Suprapubic skin (tissue), 3 donors: ENCODE data around the gene MLX.

Experiments used
- EP300 ChIP-seq: sonication (generic); formaldehyde crosslinking; IDR thresholded peaks from one replicate; pipeline ENCODE4 v1.6.1; 2017; ENCODE audit warnings: antibody characterized with exemption
- POLR2A ChIP-seq, 2 donors: fragments of 450-650 bp; IDR thresholded peaks; one replicate each; pipeline ENCODE4 v1.6.1; 2017; ENCODE audit warnings: antibody characterized with exemption in 2 of 2, mild to moderate bottlenecking in 2 of 2, moderate library complexity in 2 of 2
- TF ChIP-seq, protein P1 (sequence below), 2 donors: fragments of 200-600 bp in 1 of 2; fragments of 450-650 bp in 1 of 2; sonication (generic) in 1 of 2; IDR thresholded peaks; one replicate each; pipeline ENCODE4 v1.5.1; 2016 to 2019; ENCODE audit warnings: antibody characterized with exemption in 2 of 2, mild to moderate bottlenecking in 1 of 2, moderate library complexity in 1 of 2

DNA sequence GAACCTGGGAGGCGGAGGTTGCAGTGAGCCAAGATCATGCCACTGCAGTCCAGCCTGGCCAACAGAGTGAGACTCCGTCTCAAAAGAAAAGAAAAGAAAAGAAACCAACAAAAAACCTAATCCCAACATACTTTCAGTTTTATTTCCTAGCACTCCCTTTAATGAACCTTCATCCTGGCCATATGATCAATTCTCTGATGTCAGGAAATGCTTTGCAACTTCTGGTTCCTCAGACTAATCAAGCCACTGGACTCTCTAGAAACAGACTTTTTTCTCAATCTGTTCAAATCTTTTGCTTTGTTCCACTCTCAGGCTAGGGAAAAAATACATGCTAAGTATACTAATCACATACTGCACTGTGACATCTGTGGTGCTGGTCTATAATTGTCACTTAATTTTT is 24.0 kb downstream of the MLX start:
- TF ChIP-seq, protein P1, sequence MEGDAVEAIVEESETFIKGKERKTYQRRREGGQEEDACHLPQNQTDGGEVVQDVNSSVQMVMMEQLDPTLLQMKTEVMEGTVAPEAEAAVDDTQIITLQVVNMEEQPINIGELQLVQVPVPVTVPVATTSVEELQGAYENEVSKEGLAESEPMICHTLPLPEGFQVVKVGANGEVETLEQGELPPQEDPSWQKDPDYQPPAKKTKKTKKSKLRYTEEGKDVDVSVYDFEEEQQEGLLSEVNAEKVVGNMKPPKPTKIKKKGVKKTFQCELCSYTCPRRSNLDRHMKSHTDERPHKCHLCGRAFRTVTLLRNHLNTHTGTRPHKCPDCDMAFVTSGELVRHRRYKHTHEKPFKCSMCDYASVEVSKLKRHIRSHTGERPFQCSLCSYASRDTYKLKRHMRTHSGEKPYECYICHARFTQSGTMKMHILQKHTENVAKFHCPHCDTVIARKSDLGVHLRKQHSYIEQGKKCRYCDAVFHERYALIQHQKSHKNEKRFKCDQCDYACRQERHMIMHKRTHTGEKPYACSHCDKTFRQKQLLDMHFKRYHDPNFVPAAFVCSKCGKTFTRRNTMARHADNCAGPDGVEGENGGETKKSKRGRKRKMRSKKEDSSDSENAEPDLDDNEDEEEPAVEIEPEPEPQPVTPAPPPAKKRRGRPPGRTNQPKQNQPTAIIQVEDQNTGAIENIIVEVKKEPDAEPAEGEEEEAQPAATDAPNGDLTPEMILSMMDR (IDR thresholded peaks at IDR 0.05) = no peak
- TF ChIP-seq EP300 (no peak), POLR2A (IDR thresholded peaks at IDR 0.05) (no peak)
